Measurements from ENCODE around the gene KIF13A.
"Not testable (repeated sequence)": the region's sequence is repeated elsewhere in the genome, so short reads cannot be mapped to it uniquely, and the experiment has no call there.

The KIF13A gene

GRCh38 chr6:17762651-17763050 lies 224.8 kb downstream of the KIF13A start:
- no peak for DNase-seq

DNA sequence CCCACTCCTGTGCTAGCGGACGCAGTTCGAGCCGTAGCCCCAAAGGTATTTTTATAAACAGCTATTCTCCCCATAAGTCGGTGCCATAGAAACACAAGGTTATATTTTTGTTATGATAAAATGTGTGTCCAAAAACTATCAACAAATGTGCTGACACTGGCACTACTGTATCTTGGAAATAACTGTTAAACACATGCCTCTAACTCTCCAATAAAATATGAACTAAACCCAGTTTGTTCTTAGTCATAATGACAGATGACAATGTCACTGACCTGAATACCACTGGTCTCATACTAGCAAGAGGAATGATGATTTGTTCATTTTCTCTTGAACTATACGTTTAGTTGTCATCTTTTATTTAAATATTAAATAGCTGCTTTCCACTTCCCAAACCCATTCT lies 229.3 kb downstream of the KIF13A start:
- DNase-seq, result no peak

GRCh38 chr6:17754254-17754653 lies 233.2 kb downstream of the KIF13A start:
- peak; percentile 23 for DNase-seq

- DNase-seq, result not testable (repeated sequence)
Observed at GRCh38 chr6:17745324-17745723, 242.1 kb downstream of the KIF13A start.

DNA sequence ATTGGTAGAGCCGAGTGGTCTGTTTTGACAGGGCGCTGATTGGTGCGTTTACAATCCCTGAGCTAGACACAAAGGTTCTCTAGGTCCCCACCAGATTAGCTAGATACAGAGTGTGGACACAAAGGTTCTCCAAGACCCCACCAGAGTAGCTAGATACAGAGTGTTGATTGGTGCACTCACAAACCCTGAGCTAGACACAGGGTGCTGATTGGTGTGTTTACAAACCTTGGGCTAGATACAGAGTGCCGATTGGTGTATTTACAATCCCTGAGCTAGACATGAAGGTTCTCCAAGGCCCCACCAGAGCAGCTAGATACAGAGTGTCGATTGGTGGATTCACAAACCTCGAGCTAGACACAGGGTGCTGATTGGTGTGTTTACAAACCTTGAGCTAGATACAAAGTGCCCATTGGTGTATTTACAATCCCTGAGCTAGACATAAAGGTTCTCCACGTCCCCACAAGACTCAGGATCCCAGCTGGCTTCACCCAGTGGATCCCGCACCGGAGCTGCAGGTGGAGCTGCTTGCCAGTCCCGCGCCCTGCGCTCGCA lies 242.6 kb downstream of the KIF13A start:
- not testable (repeated sequence) for DNase-seq

DNA sequence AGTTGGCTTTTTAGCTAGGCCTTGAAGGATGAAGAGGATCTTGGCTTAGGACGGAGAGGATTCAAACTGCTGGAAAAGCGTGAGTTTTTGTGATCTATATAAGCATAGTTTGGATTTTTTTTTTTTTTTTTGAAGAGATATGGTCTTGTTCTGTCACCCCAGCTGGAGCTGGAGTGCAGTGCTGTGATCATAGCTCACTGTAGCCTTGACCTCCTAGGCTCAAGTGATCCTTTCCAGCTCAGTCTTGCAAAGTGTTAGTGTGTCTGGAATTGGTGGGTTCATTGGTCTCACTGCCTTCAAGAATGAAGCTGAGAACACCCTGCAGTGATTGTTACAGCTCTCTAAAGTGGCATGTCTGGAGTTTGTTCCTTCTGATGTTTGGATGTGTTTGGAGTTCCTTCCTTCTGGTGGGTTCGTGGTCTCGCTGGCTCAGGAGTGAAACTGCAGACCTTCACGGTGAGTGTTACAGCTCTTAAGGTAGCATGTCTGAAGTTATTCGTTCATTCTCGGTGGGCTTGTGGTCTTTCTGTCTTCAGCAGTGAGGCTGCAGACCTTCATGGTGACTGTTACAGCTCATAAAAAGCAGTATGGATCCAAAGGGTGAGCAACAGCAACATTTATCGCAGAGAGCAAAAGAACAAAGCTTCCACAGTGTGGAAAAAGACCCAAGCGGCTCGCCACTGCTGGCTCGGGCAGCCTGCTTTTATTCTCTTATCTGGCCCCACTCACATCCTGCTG lies 243.2 kb downstream of the KIF13A start:
- no peak for DNase-seq

DNA sequence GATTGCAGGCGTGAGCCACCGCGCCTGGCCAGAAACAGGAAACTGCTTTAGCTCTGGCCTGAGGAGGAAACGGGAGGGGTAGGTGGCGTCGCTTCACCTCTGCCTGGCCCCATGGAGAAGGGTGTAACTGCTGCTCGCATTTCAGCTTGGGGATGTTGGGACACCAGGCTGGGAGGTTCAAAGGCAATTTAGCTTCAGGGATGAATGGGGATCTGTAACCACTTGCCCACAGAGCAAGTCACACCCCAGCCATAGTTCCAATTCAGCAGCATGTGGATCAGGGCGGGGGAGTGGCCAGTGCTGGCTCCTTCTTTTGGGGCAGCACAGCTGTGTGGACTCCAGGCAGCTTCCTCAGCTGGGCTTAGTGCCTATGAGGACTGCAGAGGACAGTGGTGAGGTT lies 245.9 kb downstream of the KIF13A start:
- no peak for DNase-seq

GRCh38 chr6:17740559-17741220 lies 246.7 kb downstream of the KIF13A start:
- no peak for DNase-seq

DNA sequence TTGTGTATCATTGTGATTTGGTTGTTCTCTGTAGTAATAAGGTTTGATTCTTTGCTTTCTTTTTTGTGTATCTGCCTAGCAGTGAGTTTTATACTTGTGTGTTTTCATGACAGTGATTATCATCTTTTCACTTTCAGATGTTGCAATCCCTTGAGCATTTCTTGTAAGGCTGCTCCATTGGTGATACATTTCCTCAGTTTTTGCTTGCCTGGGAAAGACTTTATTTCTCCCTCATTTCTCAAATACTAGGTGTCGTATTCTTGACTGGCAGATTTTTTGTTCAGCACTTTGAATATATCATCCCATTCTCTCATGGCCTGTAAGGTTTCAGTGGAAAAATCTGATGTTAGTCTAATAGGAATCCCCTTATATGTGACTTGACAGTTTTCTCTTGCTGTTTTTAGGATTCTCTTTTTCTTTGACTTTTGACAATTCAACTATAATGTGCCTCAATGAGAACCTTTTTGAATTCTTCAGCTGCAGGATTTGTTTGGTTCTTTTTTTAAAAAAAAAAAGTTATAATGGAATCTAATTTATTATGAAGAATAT lies 249.7 kb downstream of the KIF13A start:
- no peak for DNase-seq

GRCh38 chr6:17735311-17735710 lies 252.1 kb downstream of the KIF13A start:
- not testable (repeated sequence) for DNase-seq

DNA sequence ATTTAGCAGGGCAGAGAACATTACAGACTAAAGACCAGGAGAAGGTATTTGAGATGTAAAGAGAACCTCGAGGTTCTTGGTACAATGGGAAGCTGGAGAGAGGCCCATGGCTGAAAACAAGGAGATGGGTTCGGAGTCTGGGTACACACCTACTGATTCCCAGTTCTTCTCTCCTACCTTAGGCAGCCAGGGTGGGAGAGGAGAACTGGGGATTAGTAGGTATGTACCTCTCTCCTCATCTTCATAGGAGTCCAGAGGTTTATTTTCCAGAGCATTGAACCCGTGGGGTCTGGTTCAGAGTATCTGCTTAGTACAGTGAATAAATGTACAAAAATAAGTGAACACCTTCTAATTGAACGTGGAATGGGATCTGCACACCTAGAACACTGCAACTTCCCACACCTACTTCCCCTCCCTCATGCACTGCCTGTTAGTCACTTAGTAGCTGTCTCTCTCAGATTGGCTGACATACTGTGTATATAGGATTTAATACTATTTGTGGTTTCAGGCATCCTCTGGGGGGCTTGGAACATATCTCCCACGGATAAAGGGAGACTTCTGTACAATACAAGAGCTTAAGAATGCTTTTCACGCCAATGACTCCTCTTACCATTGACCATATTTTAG lies 257.2 kb downstream of the KIF13A start:
- DNase-seq, result no peak

DNA sequence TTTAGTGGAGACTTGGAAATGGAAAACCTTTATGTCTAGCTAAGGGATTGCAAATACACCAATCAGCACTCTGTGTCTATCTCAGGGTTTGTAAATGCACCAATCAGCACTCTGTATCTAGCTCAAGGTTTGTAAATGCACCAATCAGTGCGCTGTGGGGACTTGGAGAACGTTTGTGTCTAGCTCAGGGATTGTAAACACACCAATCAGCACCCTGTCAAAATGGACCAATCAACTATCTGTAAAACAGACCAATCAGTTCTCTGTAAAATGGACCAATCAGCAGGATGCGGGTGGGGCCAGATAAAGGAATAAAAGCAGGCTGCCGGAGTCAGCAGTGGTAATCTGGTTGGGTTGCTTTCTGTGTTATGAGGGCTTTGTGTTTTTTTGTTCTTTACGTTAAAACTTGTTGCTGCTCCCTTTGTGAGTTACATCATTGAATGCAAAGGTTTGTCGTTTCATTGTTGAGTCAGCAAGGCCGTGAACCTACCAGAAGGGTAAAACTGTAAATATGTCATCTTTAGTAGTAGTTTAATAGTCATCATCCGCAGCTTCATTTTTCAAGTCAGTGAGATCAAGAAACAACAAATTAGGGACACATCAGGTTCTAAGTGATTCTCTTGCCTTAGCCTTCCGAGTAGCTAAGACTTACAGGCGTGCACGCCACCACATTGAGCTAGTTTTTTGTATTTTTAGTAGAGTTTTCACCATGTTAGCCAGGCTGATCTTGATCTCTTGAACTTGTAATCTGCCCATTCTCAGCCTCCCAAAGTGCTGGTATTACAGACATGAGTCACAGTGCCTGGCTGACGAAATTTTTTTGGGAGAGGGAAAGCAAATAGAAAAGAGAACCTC lies 258.0 kb downstream of the KIF13A start:
- no peak for DNase-seq

- no peak for DNase-seq
Observed at GRCh38 chr6:17728551-17729222, 258.7 kb downstream of the KIF13A start.

- peak; percentile 95 for DNase-seq
Observed at GRCh38 chr6:17725083-17725482, 262.4 kb downstream of the KIF13A start.

DNA sequence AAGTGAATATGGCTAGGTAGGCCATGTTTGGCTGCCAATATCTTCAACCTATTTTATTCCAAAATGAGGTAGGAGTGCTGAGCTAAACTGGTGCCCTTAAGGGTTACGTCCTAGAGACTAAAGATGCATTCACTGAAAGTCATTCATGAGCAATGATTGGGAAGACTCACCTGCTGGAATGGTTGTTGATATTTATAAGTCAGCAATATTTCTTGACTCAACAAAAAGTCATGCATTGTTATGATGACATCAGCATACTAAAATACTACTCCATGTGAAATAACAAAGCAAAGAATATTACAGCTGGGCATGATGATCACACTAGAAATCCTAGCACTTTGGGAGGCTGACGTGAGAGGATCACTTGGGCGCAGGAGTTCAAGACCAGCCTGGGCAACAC lies 263.1 kb downstream of the KIF13A start:
- DNase-seq, result no peak

DNA sequence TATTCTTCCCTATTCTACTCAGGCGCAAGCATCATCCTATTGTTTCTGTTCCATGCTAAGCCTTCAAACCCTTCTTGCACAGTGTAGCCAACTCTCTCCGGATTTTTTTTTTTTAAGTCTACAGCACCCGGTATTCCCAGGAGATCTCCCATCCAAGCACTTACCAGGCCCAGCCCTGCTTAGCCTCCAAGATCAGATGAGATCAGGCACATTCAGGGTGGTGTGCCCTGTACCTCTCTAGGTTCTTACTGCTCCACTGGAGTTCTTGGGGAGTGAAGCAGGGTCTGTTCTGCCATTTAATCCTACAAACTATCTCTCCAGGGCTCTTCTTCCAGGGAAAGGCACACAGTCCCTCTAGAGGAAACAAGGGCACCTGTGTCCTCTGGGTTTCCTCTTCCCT lies 265.8 kb downstream of the KIF13A start:
- DNase-seq, result peak; percentile 62

DNA sequence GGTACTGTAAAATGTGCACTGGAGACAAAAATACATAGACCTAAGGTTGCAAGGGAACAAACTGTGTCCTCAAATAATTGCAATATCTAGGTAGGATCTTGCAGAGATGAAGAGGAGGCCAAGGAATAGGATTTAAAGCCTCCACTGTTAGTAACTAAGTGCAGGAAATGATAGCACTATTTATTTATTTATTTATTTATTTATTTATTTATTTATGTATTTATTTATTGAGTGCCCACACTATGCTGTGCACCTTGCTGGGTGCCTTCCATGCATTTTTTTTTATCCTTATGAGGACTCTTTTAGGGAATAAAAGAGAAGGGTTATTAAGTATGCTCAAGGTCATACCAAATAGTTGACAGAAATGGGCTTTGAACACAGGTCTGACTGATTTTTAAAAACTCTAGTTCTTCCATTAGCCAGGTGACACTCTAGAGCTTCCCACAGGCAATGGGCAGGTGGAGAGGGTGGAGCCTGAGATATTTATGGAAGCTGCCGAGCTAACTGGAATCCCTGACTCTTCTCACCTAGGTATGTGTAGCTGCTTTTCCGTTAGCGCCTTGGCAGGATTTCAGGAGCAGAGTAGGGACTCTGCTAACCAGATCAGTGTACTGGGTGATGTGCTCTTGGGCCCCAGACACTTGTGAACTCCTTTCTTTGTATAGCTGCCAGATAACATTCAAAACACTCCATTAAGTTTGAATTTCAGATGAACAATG lies 268.0 kb downstream of the KIF13A start:
- no peak for DNase-seq

GRCh38 chr6:17716221-17716620 lies 271.2 kb downstream of the KIF13A start:
- no peak for DNase-seq

DNA sequence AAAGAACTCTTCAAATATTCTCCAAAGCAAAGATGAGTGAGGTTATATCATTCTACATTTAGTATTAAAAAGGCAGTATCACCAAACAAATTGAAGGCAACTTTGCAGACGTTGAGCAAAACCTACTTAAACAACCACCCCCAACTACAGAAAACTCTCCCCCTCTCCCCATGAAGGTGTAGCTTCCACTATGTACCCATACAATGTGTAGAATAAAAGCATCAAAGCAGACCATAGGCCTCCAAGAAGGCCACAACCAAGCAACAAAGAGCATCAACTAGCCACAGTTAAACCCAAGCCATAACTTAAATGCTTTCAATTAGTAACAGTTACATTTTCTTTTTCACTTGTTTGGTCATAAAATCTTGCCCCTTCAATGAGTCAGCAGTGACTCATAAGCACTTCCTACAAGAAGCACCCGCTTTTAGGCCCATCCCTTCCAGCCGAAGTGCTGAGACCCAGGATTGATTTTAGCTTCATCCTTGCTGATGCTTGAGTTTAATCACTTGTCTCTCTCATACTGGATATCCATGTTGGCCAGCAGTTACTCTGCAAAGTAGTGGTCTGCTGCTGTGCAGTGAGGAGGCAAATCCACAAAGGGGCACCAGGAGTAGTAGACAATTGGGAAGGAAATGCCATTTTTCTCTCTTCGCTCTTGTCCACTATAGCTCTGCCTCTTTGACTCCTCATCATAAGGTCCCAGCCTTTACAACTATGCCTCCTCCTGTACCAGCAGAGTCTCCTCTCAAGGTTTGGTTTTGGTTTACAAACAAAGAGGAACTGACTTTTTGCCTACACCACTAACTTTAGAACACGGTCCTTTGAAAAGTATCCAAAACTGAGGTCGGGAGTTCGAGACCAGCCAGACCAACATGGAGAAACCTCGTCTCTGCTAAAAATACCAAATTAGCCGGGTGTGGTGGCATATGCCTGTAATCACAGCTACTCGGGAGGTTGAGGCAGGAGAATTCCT lies 272.3 kb downstream of the KIF13A start:
- DNase-seq, result no peak

DNA sequence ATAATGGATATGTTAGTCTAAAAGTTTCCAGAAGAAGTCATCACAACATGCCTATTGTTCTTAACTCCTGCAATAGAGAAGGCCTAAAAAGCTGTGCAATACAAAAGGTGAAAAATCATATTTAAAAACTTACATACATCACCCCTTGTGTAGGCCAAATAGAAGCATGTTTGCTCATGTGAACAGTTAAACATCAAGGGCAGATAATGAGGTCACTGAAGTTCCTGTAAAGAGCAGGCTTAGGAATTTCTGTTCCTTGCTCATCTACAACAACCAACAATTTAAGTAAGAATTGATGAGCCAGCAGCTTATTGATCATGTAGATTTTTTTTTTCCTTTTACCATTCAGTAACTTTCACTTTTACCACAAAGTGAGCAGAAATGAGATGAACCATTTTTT lies 273.3 kb downstream of the KIF13A start:
- DNase-seq, result no peak
